A549 (cell line): ENCODE results near the gene FOXB2. TPM values are rescaled to one million over a fixed set of nuclear protein-coding genes. Genes with fewer than 3 reads are reported as not detected.

ENCODE experiments used
- ATAC-seq, 2 experiments: fragments of 200-7000 bp in 1 of 2; fragments of >200 bp in 1 of 2; cut with Nextera tagmentation in 1 of 2; cut with Tn5 transposase in 1 of 2; 3 replicates each; pipeline versions ENCODE4 v1.8.0 to v1.9.1; 2018 to 2020; ENCODE audit warnings: mild to moderate bottlenecking in 1 of 2, moderate library complexity in 1 of 2
- CTCF ChIA-PET: fragments of 300-600 bp; sonication (Branson Sonifier 250); formaldehyde crosslinking; extraction: SDS; loops from one replicate; lab custom pipeline; 2021; ENCODE audit warnings: antibody characterized with exemption, inconsistent platforms; lab: Yijun Ruan, JAX
- POLR2A ChIA-PET: fragments of 350-600 bp; formaldehyde crosslinking; extraction: SDS; loops from one replicate; lab custom pipeline; 2021; ENCODE audit warnings: antibody characterized with exemption, inconsistent platforms; lab: Yijun Ruan, JAX
- DNase-seq, 2 experiments: peaks; one replicate each; pipeline versions ENCODE4 v3.0.0 to v3.0.0-alpha.2; 2011 to 2016; ENCODE audit warnings: low read depth in 1 of 2, low spot score in 1 of 2
- FAIRE-seq: peaks from 2 replicates; lab custom pipeline; 2011; peaks lifted over from hg19 to GRCh38; lab: Jason Lieb, UNC
- H3K27ac ChIP-seq, 2 experiments: fragments of >200 bp; sonication (Bioruptor Twin); formaldehyde crosslinking; 3 replicates each; pipeline ENCODE4 v1.5.1; 2016 to 2017
- H3K4me1 ChIP-seq: fragments of >200 bp; sonication (Bioruptor Twin); formaldehyde crosslinking; 3 replicates; pipeline ENCODE4 v1.6.1; 2016
- H3K4me2 ChIP-seq: fragments of >200 bp; sonication (Bioruptor Twin); formaldehyde crosslinking; 3 replicates; pipeline ENCODE4 v1.6.1; 2016
- H3K4me3 ChIP-seq: fragments of >200 bp; sonication (Bioruptor Twin); formaldehyde crosslinking; 3 replicates; pipeline ENCODE4 v1.5.1; 2016
- H3K9me3 ChIP-seq: fragments of >200 bp; sonication (Bioruptor Twin); formaldehyde crosslinking; 3 replicates; pipeline ENCODE4 v1.6.1; 2016
- CBX2 ChIP-seq: fragments of 200-600 bp; sonication (generic); IDR thresholded peaks from 2 replicates; pipeline ENCODE4 v1.6.1; 2016; ENCODE audit warnings: low read depth, mild to moderate bottlenecking, borderline replicate concordance
- CBX8 ChIP-seq: fragments of 200-600 bp; sonication (generic); IDR thresholded peaks from 2 replicates; pipeline ENCODE4 v1.6.1; 2016
- CEBPB ChIP-seq, 2 experiments: fragments of >200 bp in 1 of 2; sonication (Bioruptor Twin) in 1 of 2; formaldehyde crosslinking in 1 of 2; IDR thresholded peaks; 2 replicates each; pipeline ENCODE4 v1.6.1; 2012 to 2016
- CHD2 ChIP-seq: fragments of 150-350 bp; IDR thresholded peaks from 2 replicates; pipeline ENCODE4 v1.6.1; 2014; ENCODE audit warnings: low read length; ENCODE audit not compliant: partially characterized antibody
- CTCF ChIP-seq: fragments of >200 bp; sonication (Bioruptor Twin); formaldehyde crosslinking; IDR thresholded peaks from 3 replicates; pipeline ENCODE4 v1.5.1; 2016
- EP300 ChIP-seq, 2 experiments: fragments of >200 bp; sonication (Bioruptor Twin); formaldehyde crosslinking; IDR thresholded peaks; 2 replicates in 1 of 2; 3 replicates in 1 of 2; pipeline ENCODE4 v1.6.1; 2016 to 2017
- ESRRA ChIP-seq: fragments of 150-350 bp; IDR thresholded peaks from 2 replicates; pipeline ENCODE4 v1.6.1; 2014; ENCODE audit warnings: mild to moderate bottlenecking, low read length, borderline replicate concordance
- HEYL ChIP-seq: fragments of 250-450 bp; sonication (Bioruptor Pico); IDR thresholded peaks from 2 replicates; pipeline ENCODE4 v1.8.0; 2021; ENCODE audit warnings: mild to moderate bottlenecking, moderate library complexity
- NFE2L2 ChIP-seq: fragments of 150-350 bp; conservative IDR thresholded peaks from 2 replicates; pipeline ENCODE4 v1.6.1; 2014; ENCODE audit warnings: low read length
- NR3C1 ChIP-seq: fragments of >200 bp; sonication (Bioruptor Twin); formaldehyde crosslinking; IDR thresholded peaks from 3 replicates; pipeline ENCODE4 v1.6.1; 2017
- POLR2AphosphoS2 ChIP-seq: conservative IDR thresholded peaks from 2 replicates; pipeline ENCODE4 v1.6.1; 2012; ENCODE audit warnings: low read length, improper control_type of control experiment, inconsistent platforms
- RAD21 ChIP-seq, 2 experiments: fragments of >200 bp in 1 of 2; sonication (Bioruptor Twin) in 1 of 2; formaldehyde crosslinking in 1 of 2; IDR thresholded peaks in 1 of 2; conservative IDR thresholded peaks in 1 of 2; 2 replicates in 1 of 2; 3 replicates in 1 of 2; pipeline ENCODE4 v1.6.1; 2012 to 2018; ENCODE audit warnings: inconsistent platforms in 1 of 2
- RARB ChIP-seq: fragments of 250-450 bp; sonication (Bioruptor Pico); IDR thresholded peaks from 2 replicates; pipeline ENCODE4 v1.8.0; 2021; ENCODE audit warnings: mild to moderate bottlenecking, moderate library complexity
- RCOR1 ChIP-seq: fragments of 150-350 bp; IDR thresholded peaks from 2 replicates; pipeline ENCODE4 v1.6.1; 2014; ENCODE audit warnings: antibody characterized with exemption, low read length, low read depth
- RFX5 ChIP-seq: fragments of 450-650 bp; IDR thresholded peaks from 2 replicates; pipeline ENCODE4 v1.7.1; 2014; ENCODE audit warnings: antibody characterized with exemption, mild to moderate bottlenecking, moderate library complexity
- SREBF2 ChIP-seq: fragments of 450-650 bp; IDR thresholded peaks from 2 replicates; pipeline ENCODE4 v1.6.1; 2014; ENCODE audit warnings: mild to moderate bottlenecking, moderate library complexity
- TFCP2L1 ChIP-seq: fragments of 250-450 bp; sonication (Bioruptor Pico); IDR thresholded peaks from 2 replicates; pipeline ENCODE4 v1.5.0; 2021; ENCODE audit warnings: mild to moderate bottlenecking
- TP53 ChIP-seq: fragments of 250-450 bp; sonication (Bioruptor Pico); IDR thresholded peaks from 2 replicates; pipeline ENCODE4 v1.5.0; 2021; ENCODE audit warnings: mild to moderate bottlenecking, moderate library complexity
- USF2 ChIP-seq: fragments of 450-650 bp; IDR thresholded peaks from 2 replicates; pipeline ENCODE4 v1.6.1; 2014; ENCODE audit warnings: antibody characterized with exemption
- ZC3H11A ChIP-seq: fragments of 450-650 bp; IDR thresholded peaks from 2 replicates; pipeline ENCODE4 v1.6.1; 2014; ENCODE audit warnings: antibody characterized with exemption, mild to moderate bottlenecking
- WGBS: methylation state at CpG from one replicate; pipeline ENCODE4 v1.1.6; 2017; ENCODE audit errors: missing lambda C conversion rate; 5-methylcytosine and 5-hydroxymethylcytosine counted together
- polyA plus RNA-seq, 4 experiments: library from polyadenylated mRNA; depleted of rRNA in 3 of 4; stranded (reverse); fragments of >200 nt; fragmentation: RNase III in 1 of 4; extraction: RNeasy Plus Mini Kit Qiagen cat#74134 plus additional on column Dnase treatment in 1 of 4; gene quantifications; 2 replicates in 3 of 4; 3 replicates in 1 of 4; pipeline ENCODE4 v1.2.3, GENCODE V29; 2011 to 2017
- TF ChIP-seq, protein P1 (sequence below): fragments of 250-450 bp; sonication (Bioruptor Pico); IDR thresholded peaks from 2 replicates; pipeline ENCODE4 v1.5.0; 2020; ENCODE audit warnings: low read depth, mild to moderate bottlenecking, moderate library complexity
- TF ChIP-seq, protein P2 (sequence below): fragments of 150-350 bp; IDR thresholded peaks from 2 replicates; pipeline ENCODE4 v1.6.1; 2014; ENCODE audit warnings: low read depth, mild to moderate bottlenecking, low read length

The FOXB2 gene
- polyA plus RNA-seq, 2 of the 4 experiments (the other 2 are of a cell fraction) = not detected

DNA sequence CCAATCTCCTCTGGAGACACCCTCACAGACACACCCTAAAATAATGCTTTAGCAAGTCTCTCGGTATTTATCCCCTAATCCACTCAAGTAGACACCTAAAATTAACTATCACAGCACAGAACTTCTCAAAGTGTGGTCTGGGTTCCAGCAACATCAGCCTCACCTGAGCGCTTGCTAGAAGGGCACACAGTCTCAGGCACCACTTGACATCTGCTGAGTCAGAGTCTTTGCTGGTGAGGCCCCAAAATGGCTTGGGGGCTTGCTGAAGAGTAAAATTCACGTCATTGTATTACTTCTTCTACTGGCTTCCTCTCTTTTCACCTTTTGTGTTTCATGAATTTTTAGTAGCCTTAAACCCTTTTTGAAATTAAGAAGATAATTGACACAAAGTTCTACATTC lies 9.0 kb downstream of the FOXB2 start:
- DNase-seq = no peak
- no peak overlapping the region for H3K4me2 ChIP-seq
- no peaks in the 10 kb centered on the region for H3K9me3 ChIP-seq
- no peak for FAIRE-seq
- no peak for ATAC-seq
- ChIA-PET CTCF (interaction anchor here (0.7 kb wide), 1 partner anchor 96 kb away, joined by 3 read pairs; no protein-coding TSS in a partner anchor), POLR2A (no interaction called here)
- TF ChIP-seq TFCP2L1 (CRISPR knock-in tag) (no peak), NFE2L2 (no peak), CEBPB (IDR thresholded peaks at IDR 0.05) (no peak), NR3C1 (no peak), ESRRA (no peak), CBX2 (no peak), CHD2 (no peak), USF2 (no peak), POLR2AphosphoS2 (no peak)
- 51% methylated on average over 3 of the region's 3 CpGs for WGBS
- no peak overlapping the region for H3K27ac ChIP-seq
- no peaks in the 10 kb centered on the region for H3K4me1 ChIP-seq
- H3K4me3 ChIP-seq = no peak overlapping the region

DNA sequence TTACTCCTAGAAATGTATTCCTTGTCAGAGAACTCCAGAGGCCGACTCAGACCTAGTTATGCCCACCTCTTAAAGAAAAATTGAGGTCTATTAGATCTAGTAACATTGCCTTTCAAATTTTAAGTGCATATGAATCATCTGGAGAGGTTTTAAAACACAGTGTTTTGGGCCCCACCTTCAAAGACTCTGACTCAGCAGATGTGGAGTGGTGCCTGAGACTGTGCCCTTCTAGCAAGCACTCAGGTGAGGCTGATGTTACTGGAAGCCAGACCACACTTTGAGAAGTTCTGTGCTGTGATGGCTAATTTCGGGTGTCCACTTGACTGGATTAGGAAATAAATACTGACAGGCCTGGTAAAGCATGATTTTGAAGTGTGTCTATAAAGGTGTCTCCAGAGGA lies 10.6 kb downstream of the FOXB2 start:
- TF ChIP-seq, protein P1, sequence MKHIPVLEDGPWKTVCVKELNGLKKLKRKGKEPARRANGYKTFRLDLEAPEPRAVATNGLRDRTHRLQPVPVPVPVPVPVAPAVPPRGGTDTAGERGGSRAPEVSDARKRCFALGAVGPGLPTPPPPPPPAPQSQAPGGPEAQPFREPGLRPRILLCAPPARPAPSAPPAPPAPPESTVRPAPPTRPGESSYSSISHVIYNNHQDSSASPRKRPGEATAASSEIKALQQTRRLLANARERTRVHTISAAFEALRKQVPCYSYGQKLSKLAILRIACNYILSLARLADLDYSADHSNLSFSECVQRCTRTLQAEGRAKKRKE (CRISPR knock-in tag) = no peak
- TF ChIP-seq CTCF = no peak
- no peak for TF ChIP-seq RFX5
- TF ChIP-seq RCOR1 = no peak
- no peak for TF ChIP-seq CHD2
- TF ChIP-seq CEBPB (IDR thresholded peaks at IDR 0.05) = no peak
- no peak for TF ChIP-seq ZC3H11A
- TF ChIP-seq, protein P2, sequence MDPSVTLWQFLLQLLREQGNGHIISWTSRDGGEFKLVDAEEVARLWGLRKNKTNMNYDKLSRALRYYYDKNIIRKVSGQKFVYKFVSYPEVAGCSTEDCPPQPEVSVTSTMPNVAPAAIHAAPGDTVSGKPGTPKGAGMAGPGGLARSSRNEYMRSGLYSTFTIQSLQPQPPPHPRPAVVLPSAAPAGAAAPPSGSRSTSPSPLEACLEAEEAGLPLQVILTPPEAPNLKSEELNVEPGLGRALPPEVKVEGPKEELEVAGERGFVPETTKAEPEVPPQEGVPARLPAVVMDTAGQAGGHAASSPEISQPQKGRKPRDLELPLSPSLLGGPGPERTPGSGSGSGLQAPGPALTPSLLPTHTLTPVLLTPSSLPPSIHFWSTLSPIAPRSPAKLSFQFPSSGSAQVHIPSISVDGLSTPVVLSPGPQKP = no peak
- no peak for TF ChIP-seq EP300 (IDR thresholded peaks at IDR 0.05)
- no peak for TF ChIP-seq ESRRA
- no peak for TF ChIP-seq RAD21 (conservative IDR thresholded peaks at IDR 0.05 in 1 of 2, IDR thresholded peaks at IDR 0.05 in 1 of 2)
- no peak for TF ChIP-seq RARB (CRISPR knock-in tag)
- TF ChIP-seq NFE2L2 = no peak
- no peak for TF ChIP-seq SREBF2
- no peak for TF ChIP-seq CBX2
- no peak for TF ChIP-seq HEYL (CRISPR knock-in tag)
- no peak for TF ChIP-seq CBX8
- TF ChIP-seq TP53 (CRISPR knock-in tag) = no peak
- TF ChIP-seq, all 56 proteins: peak for 0
- Histone ChIP-seq H3K4me1 (no peaks in the 10 kb centered on the region), H3K4me2 (no peak overlapping the region), H3K27ac (no peak overlapping the region), H3K4me3 (no peak overlapping the region), H3K9me3 (no peaks in the 10 kb centered on the region)
- FAIRE-seq = no peak
- no peak for DNase-seq
- ATAC-seq = no peak
- 16% methylated on average over 2 of the region's 2 CpGs for WGBS
- POLR2A ChIA-PET = no interaction called here
- CTCF ChIA-PET = no interaction called here
